GM18499 (cell line): Measurements from ENCODE around the gene VWA3B.
"Not testable (repeated sequence)": the region's sequence is repeated elsewhere in the genome, so short reads cannot be mapped to it uniquely, and the experiment has no call there.

Experiments
- ATAC-seq: cut with Tn5 transposase; IDR thresholded peaks from one replicate; pipeline ENCODE4 v1.9.1; 2021; ENCODE audit warnings: moderate number of reproducible peaks; ENCODE audit not compliant: insufficient read depth, unreplicated experiment

The VWA3B gene

DNA sequence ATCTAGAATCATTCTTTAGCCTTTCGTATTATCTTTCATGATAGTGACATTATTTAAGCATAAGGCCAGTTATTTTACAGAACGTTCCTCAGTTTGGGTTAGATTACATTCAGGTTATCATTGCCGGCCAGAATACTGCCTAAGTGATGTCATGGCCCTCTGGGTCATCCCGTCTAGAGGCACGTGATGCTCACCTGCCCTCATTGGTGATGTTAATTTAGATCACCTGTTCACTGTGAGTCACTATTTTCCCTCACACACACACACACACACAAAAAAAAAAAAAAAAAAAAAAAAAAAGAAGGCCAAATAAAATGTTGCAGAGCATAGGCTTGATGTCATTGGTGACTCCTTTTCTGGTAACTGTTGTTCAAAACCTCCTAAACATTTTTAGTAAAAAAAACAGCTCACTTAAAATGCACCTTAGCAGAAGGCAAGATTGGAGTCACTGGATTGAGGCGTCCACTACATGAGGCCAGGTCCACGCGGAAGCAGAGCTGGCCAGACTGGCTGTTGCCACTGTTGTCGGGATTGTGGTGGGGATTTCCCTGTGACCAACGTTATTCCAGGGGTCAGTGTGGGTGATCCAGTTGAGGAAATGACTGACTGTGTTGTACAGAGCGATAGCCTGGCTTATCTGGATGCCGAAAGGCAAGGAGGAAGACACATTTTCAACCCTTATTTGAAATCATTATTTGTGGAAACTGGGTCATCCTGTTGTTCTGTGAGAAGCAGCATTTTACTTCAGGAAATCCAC lies 207.1 kb downstream of the VWA3B start:
- no peak for ATAC-seq

DNA sequence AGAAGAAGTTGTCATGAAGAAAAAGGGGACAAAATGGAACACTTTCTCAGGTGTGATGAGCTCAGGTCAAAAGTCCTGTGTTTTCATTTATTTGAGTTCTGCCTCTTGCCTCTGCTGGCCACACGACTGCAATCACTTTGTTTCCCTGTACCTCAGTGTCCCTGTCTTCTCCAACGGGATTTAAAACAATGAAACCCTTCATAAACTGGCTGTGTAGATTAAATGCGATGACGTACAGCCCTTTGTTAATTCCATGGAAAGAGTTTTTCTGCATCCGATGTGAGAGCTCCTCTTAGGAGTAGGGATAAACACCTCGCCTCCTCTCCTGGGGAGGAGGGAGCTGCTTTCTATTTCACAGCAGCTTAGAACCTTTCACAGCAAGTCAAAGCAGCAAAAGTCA lies 207.7 kb downstream of the VWA3B start:
- no peak for ATAC-seq

DNA sequence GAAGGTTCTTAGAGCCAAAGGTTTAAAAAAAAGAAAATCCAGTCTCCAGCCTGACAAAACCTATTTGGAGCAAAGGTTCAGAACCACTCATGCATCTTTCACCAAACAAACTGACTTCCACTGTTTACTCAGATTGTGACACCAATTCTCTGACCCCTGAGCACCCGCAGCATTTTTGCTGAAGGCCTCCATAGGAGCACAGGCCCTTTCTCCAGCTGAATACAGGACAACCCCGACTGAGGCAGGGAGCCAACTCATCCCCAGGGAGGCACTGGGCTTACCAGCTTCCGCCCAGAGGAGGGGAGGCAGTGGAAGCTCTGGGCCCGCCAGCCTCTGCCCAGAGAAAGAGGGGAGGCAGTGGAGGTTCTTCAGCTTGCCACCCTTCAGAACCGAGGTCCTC lies 208.3 kb downstream of the VWA3B start:
- ATAC-seq, result no peak

DNA sequence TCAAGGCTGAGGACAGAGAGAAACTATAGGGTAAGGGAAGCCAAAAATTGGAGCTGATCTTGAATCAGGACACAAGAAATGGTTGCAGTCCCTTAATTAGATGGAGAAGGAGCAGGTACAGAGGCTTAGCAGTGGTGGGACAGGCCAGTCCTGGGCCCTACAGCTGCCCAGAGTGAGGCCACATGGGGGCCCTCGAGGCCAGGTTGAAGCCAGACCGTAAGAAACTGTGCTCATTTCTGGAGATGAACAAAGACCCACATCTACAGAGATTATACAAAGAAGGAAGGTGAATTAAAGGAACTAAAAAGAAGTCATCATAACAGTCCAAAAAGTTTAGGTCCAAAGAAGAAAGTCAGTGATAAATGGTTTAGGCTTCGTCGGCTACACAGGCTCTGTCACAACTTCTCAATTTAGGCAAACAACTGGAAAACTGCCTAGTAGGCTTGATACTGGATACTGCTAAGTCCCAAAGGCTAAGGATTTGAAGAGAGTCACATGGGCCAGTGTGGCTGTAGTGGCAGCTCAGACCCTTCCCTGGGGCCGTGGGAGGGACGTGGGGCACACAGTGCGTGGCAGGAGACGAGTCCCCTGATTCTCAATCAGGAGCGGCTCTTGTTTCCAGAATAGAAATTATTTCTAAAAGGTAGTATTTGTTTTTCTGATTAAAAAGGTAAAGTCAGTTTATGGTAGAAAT lies 208.9 kb downstream of the VWA3B start:
- no peak for ATAC-seq

DNA sequence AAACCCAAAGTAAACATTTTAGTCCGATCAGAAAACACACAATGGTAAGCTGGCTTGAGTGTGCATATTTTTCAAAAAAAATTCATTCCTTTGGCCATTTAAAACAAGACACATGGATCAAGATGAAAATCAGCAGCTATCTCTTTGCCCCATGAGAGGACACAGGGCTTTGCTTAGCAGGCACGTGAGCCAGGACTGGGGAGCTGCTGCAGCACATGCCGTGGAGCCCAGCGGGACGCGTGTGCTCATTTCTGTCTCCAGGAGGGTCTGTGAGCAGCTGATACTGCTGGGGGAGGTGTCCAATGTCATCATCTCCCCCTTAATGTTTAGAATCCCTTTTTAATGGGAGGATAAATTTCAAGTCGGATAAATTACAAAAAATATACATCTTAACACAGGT lies 209.5 kb downstream of the VWA3B start:
- no peak for ATAC-seq

DNA sequence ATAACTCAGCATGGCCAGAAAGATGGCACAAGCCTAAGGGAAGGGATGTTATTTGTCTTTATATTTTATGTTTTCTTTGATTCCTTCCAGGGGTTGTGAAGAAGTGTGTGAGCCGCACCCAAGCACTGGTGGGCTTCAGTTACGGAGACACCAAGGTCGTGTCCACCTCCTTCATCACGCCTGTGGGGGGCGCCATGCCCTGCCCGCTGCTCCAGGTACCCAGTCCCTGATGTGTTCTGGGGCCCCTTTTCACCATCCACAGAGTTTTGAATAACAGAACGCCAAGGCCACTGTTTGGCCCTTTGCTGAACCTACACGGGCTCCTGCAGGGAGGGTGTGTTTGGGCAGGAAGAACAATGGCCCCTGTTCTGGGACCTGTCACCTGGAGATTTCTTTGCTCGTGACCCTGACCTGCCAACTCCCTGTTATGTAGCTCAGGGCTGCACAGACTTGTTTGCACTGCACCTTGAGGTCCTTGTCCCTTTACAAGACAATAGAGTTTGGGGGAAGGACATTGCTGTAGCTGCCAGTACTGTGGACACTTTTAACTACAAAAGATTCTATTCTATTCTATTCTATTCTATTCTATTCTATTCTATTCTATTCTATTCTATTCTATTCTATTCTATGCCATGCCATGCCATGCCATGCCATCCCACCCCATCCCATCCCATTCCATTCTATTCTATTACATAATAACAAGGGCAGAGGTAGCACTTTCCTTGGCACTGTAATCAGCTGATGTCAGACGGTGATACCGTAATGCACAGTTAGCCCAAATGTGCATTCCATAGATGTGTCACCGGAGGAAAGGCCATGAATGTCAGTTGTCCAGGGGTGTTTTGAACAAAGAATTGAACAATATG lies 211.1 kb downstream of the VWA3B start:
- ATAC-seq, result no peak

DNA sequence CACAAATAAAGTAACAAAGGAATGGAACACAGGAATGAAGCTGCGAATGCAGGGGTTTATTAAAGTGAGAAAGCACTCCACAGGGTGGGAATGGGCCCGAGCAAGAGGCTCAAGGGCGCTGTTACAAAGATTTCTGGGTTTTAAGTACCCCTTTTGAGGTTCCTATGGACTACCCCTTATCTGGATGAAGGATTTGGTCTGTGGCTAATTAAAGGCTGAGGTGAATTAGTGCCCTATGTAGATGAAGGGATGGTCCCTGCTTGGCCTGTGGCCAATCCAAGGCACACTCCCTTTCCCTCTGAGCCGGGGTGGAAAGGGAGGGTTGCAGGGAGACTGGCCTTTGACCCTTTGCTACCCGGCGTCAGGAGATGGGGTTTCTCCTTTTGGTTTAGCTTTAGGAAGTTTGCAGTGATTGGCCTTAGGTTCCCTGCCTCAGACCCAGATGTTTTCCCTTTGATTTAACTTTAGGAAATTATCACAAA lies 211.8 kb downstream of the VWA3B start:
- ATAC-seq, result no peak

DNA sequence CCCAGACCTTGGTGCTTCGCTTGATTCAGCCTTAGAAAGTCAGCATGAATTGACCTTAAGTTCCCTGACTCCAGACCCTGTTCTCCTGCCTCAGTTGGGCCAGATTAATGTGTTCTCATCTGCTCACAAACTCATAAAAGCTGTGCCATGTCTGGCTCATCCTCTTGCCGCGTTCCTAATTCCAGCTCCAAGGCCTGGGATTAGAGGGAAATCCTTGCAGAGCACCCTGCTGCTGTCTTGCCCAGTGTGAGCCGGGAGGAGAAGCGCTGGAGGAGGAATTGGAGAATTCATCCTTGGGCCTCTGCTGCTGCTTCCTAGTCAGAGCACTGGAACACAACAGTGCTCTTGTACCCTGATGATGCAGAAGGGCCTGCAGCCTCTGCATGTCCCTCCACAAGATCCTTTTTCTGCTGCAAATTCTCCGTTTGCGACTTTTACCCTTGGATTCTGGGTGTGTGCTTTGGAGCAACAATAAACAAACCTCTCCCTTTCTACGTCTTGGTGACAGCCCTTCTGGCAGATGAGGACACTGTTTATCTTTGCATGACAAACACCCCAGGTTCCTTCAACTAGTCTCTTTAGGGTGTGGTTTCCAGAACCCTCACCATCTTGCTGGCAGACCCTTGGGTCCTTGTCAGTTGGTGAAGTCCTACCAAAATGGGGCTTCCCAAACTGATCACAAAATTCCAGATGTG lies 212.4 kb downstream of the VWA3B start:
- no peak for ATAC-seq

DNA sequence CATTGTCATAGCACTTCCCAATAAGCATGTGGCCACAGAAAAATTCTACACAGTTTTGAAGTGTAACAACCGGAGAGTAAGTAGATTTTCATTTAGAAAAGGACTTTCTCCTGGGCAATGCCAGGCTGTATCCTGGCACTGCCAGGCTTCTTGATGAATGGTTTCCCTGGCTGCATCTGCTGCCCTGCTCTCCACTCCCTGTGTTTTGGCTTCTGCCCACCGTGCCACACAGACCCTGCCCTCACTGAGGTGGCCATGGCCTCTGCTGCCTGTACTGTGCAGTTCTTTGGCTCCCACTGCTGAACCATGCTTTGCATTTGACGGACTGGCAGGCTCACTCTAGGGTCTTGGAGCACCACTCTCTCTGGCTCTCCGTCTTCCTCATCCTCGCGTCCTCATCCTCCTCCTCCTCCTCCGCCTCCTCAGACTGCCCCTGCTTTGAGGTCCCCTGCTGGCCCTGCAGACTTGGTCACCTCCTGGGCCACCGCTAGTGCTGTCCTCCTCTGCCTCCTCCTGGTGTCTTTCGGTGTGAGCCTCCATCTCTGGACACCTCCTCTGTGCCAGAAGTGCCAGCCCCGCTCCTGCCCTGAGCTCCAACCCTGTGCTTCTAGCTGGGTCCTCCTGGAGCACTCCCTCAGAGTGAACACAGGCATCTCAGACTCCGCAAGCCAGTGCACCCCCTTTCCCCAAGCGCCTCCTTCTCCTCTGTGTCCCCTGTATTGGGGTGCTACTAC lies 213.3 kb downstream of the VWA3B start:
- ATAC-seq, result no peak

DNA sequence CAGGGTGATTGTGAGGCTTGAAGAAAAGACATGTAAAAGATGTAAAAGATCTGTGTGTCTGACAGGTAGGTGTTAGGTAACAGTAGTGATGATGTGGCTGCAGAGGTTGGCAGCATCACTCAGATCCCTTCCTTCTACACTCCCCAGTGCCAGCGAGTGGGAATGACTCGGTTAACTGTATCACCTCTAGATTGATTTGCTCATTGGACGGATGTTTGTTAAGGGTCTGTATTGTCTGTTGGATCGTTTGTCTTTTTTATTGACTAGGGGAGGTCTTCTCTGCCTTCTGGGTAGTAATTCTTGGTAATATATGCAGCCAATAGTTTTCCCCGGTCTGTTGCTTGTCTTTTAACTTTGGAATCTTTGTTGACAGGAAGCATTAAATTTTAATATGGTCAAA lies 214.5 kb downstream of the VWA3B start:
- no peak for ATAC-seq

DNA sequence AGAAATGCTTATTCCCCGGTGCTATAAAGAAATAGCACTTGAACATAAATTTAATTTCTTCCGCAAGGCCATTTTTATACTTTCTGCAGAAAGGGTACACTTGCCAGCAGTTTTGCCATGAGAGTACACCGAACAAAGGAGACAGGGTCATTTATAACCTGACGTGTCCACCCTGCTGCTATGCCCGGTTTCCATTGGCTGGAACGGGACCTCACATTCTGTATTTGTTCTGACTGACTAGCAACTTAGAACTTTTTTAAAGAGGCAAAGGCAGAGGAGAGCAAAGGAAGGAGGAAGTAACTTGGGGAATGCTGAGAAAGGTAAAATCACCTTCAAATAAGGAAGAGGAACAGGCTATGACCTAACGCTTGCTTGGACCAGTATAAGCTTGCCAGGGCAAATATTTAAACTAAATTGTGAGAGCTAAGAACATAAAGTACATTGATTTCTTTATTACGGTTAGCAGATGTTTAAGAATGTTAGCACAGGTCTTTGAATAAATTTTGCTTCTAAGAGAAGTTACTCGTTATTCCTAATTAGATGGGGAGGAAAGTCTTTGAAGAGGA lies 220.2 kb downstream of the VWA3B start:
- ATAC-seq, result not testable (repeated sequence)

DNA sequence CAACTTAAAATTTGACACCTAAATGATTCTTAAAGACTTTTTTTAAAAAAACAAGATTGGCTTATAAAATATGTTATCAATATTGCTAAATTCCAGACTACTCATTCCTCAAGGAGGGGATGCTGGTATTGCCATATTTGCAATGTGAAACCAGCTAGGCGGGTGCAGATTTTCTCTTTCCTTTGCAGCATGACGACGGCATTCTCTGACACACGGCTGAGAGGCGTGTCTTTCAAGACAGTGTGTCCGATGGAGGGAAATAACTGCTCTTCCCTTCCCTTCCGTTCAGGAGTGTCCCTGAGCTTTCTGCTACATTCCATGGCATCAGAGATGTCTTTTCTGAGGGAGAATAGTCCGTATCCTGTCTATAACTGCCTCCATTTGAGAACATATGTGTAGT lies 221.1 kb downstream of the VWA3B start:
- no peak for ATAC-seq

DNA sequence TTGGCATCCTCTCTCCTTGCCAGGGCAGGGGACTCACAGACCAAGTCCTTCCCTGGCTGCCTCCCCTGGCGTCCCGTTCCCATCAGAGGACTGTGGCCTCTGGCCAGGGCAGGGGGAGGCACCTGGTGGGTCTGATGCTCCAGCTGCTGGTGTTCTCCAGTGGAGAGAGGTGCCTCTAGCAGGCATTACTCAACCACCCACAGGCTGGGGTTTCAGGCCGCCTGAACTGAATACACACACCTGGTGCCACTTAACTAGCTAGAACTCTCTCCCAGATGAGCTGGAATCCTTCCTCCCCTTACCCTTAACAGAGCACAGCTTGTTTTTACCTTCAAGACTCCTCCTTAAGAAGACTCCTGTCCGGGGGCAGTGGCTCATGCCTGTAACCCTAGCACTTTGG lies 221.6 kb downstream of the VWA3B start:
- no peak for ATAC-seq

DNA sequence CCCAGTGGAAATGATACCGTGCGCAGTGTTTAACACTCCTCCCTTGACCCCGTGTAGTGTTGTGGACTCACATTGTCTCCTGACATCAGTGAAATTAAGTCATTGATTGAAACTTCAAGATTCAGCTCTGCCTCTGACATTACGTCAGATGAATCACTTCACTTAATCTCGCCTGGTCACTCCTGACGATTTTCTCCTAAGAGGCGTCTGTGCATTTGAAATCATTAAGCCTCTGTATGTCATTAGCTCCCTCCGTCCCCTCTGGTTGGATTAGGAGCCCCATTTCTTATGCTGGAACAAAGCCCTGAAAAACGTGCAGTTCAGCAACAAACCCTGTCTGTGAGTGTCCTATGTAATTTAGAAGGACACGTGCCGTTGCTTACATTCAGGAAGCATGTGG lies 222.6 kb downstream of the VWA3B start:
- no peak for ATAC-seq

DNA sequence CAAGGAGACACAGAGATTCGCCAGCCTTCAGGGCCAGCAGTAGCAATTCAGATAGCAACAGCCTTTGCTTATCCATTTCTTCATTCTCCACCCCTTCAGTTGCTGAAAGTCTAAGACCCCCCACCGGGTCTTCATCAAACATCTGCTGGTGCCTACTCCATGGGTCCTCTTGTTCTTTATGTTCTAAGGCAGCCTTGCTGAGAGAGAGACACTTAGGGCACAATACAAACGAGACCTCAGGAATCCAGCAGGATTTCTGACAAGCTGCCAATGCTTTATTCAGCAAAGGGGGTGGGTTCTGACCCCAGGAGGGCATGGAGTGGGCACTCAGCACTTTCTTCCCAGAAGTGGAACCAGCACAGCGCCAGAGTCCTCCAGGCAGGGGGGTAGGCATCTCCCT lies 223.0 kb downstream of the VWA3B start:
- ATAC-seq, result no peak

DNA sequence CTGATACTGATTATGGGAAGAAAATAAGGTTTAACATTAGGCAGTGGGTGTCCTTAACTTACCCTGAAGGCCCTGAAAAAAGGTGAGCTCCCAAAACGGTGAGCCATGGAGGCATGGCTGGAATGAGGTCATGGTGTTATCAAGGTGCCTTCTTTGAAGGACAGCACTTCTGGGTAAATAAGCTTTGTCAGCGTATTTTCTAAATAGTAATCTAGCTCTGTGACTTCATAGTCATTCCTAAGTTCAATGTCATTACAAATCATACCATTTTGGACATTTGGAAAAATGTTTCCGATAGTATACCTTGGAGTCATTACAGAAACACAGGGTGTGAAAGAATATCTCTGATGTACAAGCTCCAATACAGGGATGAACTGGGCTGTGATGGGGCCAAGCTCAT lies 224.1 kb downstream of the VWA3B start:
- no peak for ATAC-seq

DNA sequence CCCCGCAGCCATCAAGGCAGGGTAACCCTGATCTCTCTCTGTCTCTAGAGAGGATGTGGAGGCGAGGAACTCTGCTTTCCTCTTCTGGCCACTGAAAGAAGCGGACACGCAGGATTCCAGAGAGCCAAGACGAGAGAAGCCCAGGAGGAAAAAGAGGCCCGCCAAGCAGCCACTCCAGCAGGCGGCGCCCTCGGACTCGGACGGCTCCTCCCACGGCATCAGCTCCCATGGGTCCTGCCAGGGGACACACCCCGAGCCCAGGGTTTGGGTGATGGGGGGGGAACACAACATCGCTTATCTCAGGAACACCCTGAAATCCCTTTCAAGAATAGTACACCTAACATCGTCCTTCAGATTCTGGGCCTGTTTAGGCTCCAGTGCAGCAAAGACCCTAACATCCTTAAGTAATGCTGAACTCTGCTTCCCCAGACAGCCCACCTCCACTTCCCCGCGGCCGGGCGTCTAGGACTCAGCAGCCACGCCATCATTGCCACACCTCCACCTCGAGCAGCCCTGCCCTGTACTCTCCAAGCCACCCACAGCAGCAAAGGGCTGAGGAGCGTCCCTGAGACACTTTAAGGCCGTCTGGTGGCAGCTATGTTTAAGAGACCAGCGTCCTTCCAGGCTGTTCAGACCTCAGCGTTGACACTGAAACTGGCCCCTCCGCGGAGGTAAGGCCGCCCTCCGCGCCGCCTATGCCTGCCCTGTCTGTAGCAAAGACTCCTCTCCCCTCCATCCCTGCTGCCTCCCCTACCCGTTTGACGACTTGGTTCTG lies 225.0 kb downstream of the VWA3B start:
- ATAC-seq, result no peak

DNA sequence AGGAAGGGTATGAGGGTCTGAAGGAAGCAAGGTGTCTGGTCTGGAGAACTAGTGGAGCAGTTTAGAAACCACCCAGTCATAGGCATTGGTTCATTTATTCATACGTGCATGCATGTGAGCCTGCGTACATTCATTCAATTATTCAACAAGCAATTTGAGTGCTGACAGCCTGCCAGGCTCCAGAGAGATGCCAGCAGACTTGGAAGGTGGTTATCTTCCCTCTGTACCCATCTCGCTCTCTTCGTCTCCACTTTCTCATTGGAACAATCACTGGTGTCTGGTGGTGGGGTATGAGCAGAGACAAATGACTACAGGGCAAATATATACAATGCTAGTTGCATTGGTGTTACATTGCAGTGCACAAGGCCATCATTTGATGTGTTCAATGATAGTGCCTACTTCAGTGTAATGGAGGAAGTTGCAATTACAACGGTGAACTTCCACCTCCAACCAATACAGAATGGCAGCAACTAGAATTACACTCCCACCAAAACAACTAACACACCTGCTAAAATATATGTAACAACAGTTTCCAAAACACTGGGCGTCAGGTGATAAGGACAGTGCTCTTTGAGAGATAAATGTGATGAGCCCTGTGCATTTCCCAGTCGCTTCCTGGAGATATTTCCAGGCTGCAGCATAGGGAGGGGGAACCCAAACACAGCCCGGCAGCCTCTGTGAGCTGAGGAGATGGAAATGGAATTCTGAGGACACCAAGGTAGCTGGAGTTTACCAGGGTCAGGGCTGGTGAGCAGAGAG lies 226.7 kb downstream of the VWA3B start:
- no peak for ATAC-seq
